Measurements from ENCODE around the gene GNB1L. TPM values are rescaled to one million over a fixed set of nuclear protein-coding genes. Genes with fewer than 3 reads are reported as not detected.
"Not testable (repeated sequence)": the region's sequence is repeated elsewhere in the genome, so short reads cannot be mapped to it uniquely, and the experiment has no call there.

GNB1L gene
- total and polyA plus RNA-seq, 7 donors: 2.5 to 15.0 (median 5.3) TPM

GRCh38 chr22:19779685-19780268, 74.9 kb downstream of the GNB1L start:
- H3K4me1 ChIP-seq: peaks cover 0 to 9% (median 4%) of the 10 kb centered on the region in 4 donors
- peaks cover 0 to 58% (median 4%) of the 10 kb centered on the region in 3 donors for H3K27me3 ChIP-seq
- no peak for DNase-seq
- H3K36me3 ChIP-seq: no peaks in the 10 kb centered on the region
- no peak for TF ChIP-seq POLR2AphosphoS5 (IDR thresholded peaks at IDR 0.05)
- TF ChIP-seq CTCF (IDR thresholded peaks at IDR 0.05): no peak
- no peak for TF ChIP-seq EP300 (IDR thresholded peaks at IDR 0.05)
- TF ChIP-seq POLR2A (IDR thresholded peaks at IDR 0.05): no peak
- peaks cover 0 to 9% (median 0%) of the 10 kb centered on the region in 4 donors for H3K9me3 ChIP-seq
- no peak overlapping the region for H3K27ac ChIP-seq
- intact Hi-C loops (cut with DNase I): no loop called here
- no peak overlapping the region for H3K4me3 ChIP-seq
- 70 to 75% methylated on average over 13 of the region's 13 CpGs for WGBS, 2 donors

GRCh38 chr22:19779011-19779421, 75.7 kb downstream of the GNB1L start:
- Histone ChIP-seq H3K9me3 (peaks cover 0 to 9% (median 0%) of the 10 kb centered on the region in 4 donors), H3K27ac (no peak overlapping the region), H3K27me3 (peaks cover 0 to 57% (median 4%) of the 10 kb centered on the region in 3 donors), H3K36me3 (no peaks in the 10 kb centered on the region), H3K4me3 (no peak overlapping the region), H3K4me1 (peaks cover 0 to 9% (median 4%) of the 10 kb centered on the region in 4 donors)
- intact Hi-C loops (cut with DNase I): no loop called here
- DNase-seq: no peak
- TF ChIP-seq CTCF (IDR thresholded peaks at IDR 0.05) (no peak), POLR2A (IDR thresholded peaks at IDR 0.05) (no peak), POLR2AphosphoS5 (IDR thresholded peaks at IDR 0.05) (no peak), EP300 (IDR thresholded peaks at IDR 0.05) (no peak)
- 83 to 85% methylated on average over 10 of the region's 10 CpGs for WGBS, 2 donors

GRCh38 chr22:19777192-19777591, 77.5 kb downstream of the GNB1L start:
- H3K4me1 ChIP-seq; H3K4me3 ChIP-seq; H3K36me3 ChIP-seq; intact Hi-C loops (cut with DNase I); H3K27ac ChIP-seq; H3K9me3 ChIP-seq; DNase-seq: not testable (repeated sequence)
- peaks cover 0 to 58% (median 12%) of the 10 kb centered on the region in 3 donors for H3K27me3 ChIP-seq
- 62 to 68% methylated on average over 6 of the region's 6 CpGs for WGBS, 2 donors

- no peak overlapping the region for H3K27ac ChIP-seq
- WGBS, 2 donors: 40 to 53% methylated on average over 18 of the region's 18 CpGs
- H3K4me3 ChIP-seq: no peak overlapping the region
- DNase-seq: no peak
- H3K4me1 ChIP-seq: peaks cover 0 to 9% (median 4%) of the 10 kb centered on the region in 4 donors
- no peaks in the 10 kb centered on the region for H3K9me3 ChIP-seq
- peaks cover 0 to 63% (median 12%) of the 10 kb centered on the region in 3 donors for H3K27me3 ChIP-seq
- TF ChIP-seq CTCF (IDR thresholded peaks at IDR 0.05) (no peak), POLR2A (IDR thresholded peaks at IDR 0.05) (no peak), EP300 (IDR thresholded peaks at IDR 0.05) (no peak), POLR2AphosphoS5 (IDR thresholded peaks at IDR 0.05) (no peak)
- no peaks in the 10 kb centered on the region for H3K36me3 ChIP-seq
- intact Hi-C loops (cut with DNase I): no loop called here
Measured at GRCh38 chr22:19776433-19777031, 78.1 kb downstream of the GNB1L start.

GRCh38 chr22:19775496-19776325, 79.0 kb downstream of the GNB1L start:
- DNase-seq: no peak
- no peak for TF ChIP-seq CTCF (IDR thresholded peaks at IDR 0.05)
- TF ChIP-seq POLR2AphosphoS5 (IDR thresholded peaks at IDR 0.05): no peak
- TF ChIP-seq EP300 (IDR thresholded peaks at IDR 0.05): no peak
- no peak for TF ChIP-seq POLR2A (IDR thresholded peaks at IDR 0.05)
- intact Hi-C loops (cut with DNase I): no loop called here
- peaks cover 0 to 66% (median 20%) of the 10 kb centered on the region in 3 donors for H3K27me3 ChIP-seq
- H3K4me3 ChIP-seq: no peak overlapping the region
- 85 to 89% methylated on average over 24 of the region's 24 CpGs for WGBS, 2 donors
- H3K27ac ChIP-seq: no peak overlapping the region
- peaks cover 0 to 9% (median 4%) of the 10 kb centered on the region in 4 donors for H3K4me1 ChIP-seq
- no peaks in the 10 kb centered on the region for H3K36me3 ChIP-seq
- H3K9me3 ChIP-seq: no peaks in the 10 kb centered on the region
